SJCRH30 (cell line): Measurements from ENCODE around the gene KLHL7. TPM values are rescaled to one million over a fixed set of nuclear protein-coding genes. Genes with fewer than 3 reads are reported as not detected.
A peak's percentile ranks its signal among the peaks of the same experiment; 100 is the strongest.

Experiments used
- DNase-seq, 2 experiments: peaks; one replicate each; pipeline ENCODE4 v3.0.0-alpha.2; 2015 to 2020
- H3K27ac ChIP-seq: fragments of 250-450 bp; sonication (Bioruptor Pico); 2 replicates; pipeline ENCODE4 v1.5.1; 2020; ENCODE audit warnings: mild to moderate bottlenecking, moderate library complexity
- H3K27me3 ChIP-seq: fragments of 250-450 bp; sonication (Bioruptor Pico); 2 replicates; pipeline ENCODE4 v1.5.1; 2020; ENCODE audit warnings: mild to moderate bottlenecking, moderate library complexity
- H3K36me3 ChIP-seq: fragments of 250-450 bp; sonication (Bioruptor Pico); 2 replicates; pipeline ENCODE4 v1.5.1; 2020; ENCODE audit warnings: mild to moderate bottlenecking, moderate library complexity
- H3K4me1 ChIP-seq: fragments of 250-450 bp; sonication (Bioruptor Pico); 2 replicates; pipeline ENCODE4 v1.5.1; 2020; ENCODE audit warnings: mild to moderate bottlenecking, moderate library complexity
- H3K4me3 ChIP-seq: fragments of 250-450 bp; sonication (Bioruptor Pico); 2 replicates; pipeline ENCODE4 v1.5.1; 2020; ENCODE audit warnings: mild to moderate bottlenecking, moderate library complexity
- H3K9me3 ChIP-seq: fragments of 250-450 bp; sonication (Bioruptor Pico); replicated peaks from 2 replicates; pipeline ENCODE4 v1.5.1; 2020; ENCODE audit warnings: mild to moderate bottlenecking, moderate library complexity
- total RNA-seq: library from RNA; depleted of rRNA; stranded (reverse); fragments of >200 nt; shearing (Covaris generic); gene quantifications from 2 replicates; pipeline ENCODE4 v1.2.3, GENCODE V29; 2014

Gene KLHL7
- total RNA-seq, 1 experiment from 2014 or later = 38.6 TPM

DNA sequence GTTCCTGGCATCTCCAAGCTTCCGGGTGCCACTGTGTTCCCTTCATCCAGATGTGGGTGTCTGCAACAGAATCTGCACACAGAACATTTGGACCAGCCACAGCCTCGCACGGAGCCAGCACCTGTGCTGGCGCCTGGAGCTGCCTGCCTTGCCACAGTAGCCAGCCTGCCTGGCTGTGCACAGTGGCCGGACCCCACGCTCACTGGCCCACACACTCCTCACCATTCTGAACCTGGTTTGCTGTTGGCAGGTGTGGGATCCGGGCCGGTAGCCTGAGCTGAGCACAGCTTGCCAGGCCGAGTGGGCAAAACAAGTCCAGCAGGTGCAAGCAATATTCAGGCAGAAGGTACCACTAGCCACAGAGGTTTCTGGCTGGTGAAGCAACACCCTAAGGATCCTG lies 7.6 kb upstream of the KLHL7 start:
- Histone ChIP-seq H3K4me1 (peaks cover 2% of the 10 kb centered on the region; the same call in 1 of the 2 replicates), H3K9me3 (peaks cover 9% of the 10 kb centered on the region), H3K36me3 (no peaks in the 10 kb centered on the region), H3K27me3 (no peaks in the 10 kb centered on the region), H3K27ac (no peak overlapping the region), H3K4me3 (no peak overlapping the region)
- no peak for DNase-seq

DNA sequence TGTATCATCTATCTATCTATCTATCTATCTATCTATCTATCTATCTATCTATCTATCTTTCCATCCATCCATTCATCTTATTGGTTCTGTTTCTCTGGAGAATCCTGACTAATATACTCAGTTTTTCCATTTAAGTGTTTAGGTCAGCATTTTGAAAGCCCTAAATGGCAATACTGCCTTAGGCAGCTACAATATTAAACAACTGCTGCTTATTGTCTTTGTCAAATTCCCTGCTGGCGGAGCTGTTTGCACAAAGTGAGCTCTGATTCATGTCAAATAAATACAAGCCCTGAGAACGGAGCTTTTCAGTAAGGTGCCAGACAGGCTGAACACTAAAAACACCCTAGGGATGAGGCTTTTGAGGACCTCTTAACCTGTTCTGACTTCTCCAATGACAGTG lies 7.1 kb upstream of the KLHL7 start:
- no peak for DNase-seq
- no peaks in the 10 kb centered on the region; the same call in 1 of the 2 replicates for H3K4me1 ChIP-seq
- no peak overlapping the region for H3K27ac ChIP-seq
- no peak overlapping the region for H3K4me3 ChIP-seq
- H3K9me3 ChIP-seq = peaks cover 9% of the 10 kb centered on the region
- no peaks in the 10 kb centered on the region for H3K27me3 ChIP-seq
- no peaks in the 10 kb centered on the region for H3K36me3 ChIP-seq

DNA sequence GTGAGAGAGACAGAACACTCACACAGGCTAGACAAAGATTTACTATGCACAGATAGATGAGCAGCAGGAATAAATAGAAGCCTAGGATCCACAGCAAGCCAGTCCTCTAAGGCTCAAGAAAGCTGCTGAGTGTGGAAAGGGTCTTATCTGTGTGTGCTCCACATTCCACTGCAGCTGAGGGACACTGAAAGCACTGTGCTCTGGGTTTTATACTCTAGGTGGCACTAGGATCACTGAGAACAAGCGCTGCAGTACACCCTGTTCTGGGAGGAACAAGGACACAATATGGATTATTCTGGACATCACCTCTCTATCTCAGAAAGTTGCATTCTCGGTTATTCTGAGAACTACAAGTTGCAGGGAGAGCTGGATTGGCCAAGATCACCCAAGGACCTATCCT lies 4.9 kb upstream of the KLHL7 start:
- H3K27ac ChIP-seq = no peak overlapping the region
- H3K27me3 ChIP-seq = no peaks in the 10 kb centered on the region
- H3K36me3 ChIP-seq = no peaks in the 10 kb centered on the region
- peak in 1 of 2 experiments; percentile 22 for DNase-seq
- H3K9me3 ChIP-seq = peaks cover 2% of the 10 kb centered on the region; the same call in 1 of the 2 replicates
- H3K4me1 ChIP-seq = no peaks in the 10 kb centered on the region
- no peak overlapping the region for H3K4me3 ChIP-seq

DNA sequence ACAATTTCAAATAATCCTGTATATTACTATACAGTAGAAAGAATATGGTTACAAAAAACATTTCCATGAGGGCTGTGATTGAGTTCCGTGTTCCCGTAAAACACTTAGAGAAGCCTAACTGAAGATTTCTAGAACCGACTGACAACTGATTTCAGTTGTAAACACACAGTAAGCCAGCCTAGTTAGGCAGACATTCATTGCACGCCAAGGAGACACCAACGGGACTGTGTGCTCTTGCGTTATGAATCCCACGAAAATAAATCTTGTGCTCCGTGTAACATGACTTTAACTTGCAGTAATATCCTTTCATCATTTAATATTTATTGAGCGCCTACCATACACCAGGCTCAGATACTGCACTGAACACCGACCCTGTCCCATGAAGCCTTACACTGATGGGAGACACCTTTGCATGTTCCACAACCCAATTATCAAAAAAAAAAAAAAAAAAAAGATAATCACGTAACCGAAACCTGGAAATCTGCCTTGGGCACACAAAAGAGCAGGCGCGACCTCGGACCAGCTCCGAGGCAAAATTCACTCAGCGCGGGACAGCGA lies 420 bp upstream of the KLHL7 start:
- Histone ChIP-seq H3K9me3 (no peaks in the 10 kb centered on the region), H3K4me3 (peak overlapping the region; percentile 79), H3K4me1 (no peaks in the 10 kb centered on the region; the same call in 1 of the 2 replicates), H3K36me3 (no peaks in the 10 kb centered on the region), H3K27me3 (no peaks in the 10 kb centered on the region), H3K27ac (peak overlapping the region; percentile 57)
- no peak for DNase-seq

DNA sequence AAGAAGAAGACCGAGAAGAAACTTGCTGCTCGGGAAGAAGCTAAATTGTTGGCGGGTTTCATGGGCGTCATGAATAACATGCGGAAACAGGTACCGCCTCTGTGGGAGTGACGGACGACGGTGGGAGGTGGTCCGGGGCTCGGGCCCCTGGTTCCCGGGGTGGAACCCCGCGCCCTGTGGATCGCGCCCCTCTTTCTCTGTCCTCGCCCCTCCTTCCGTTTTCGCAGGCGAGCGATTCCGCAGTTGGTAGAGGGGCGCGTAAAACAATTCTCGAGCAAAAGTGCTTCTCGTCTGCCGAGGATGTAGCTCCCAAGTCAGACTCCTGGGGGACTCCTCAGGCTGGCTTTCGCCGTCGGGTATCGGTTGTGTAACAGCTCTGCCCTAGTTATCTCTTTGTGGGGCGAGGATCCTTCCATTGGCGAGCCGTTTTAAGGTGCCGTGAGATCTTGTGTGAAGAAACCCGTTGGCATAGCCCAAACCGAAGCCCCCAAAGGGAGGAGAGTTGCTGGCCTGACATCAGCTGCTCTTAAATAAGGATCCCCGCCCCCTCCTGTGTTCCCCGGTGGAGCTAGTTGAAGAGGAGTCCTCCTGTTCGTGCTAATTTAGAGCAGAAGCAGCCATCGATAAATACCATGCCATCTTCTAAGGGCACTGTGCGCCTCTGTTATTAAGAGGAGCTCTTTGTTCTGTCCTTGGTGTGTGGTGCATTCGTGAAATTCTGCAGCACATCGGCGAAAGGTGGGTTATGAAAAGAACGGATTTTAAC lies 655 bp downstream of the KLHL7 start:
- H3K4me3 ChIP-seq = peak overlapping the region; percentile 79
- peak; percentile 57 to 68 for DNase-seq
- H3K36me3 ChIP-seq = no peaks in the 10 kb centered on the region
- peak overlapping the region; percentile 57 for H3K27ac ChIP-seq
- H3K27me3 ChIP-seq = no peaks in the 10 kb centered on the region
- no peaks in the 10 kb centered on the region for H3K9me3 ChIP-seq
- no peaks in the 10 kb centered on the region; the same call in 1 of the 2 replicates for H3K4me1 ChIP-seq

DNA sequence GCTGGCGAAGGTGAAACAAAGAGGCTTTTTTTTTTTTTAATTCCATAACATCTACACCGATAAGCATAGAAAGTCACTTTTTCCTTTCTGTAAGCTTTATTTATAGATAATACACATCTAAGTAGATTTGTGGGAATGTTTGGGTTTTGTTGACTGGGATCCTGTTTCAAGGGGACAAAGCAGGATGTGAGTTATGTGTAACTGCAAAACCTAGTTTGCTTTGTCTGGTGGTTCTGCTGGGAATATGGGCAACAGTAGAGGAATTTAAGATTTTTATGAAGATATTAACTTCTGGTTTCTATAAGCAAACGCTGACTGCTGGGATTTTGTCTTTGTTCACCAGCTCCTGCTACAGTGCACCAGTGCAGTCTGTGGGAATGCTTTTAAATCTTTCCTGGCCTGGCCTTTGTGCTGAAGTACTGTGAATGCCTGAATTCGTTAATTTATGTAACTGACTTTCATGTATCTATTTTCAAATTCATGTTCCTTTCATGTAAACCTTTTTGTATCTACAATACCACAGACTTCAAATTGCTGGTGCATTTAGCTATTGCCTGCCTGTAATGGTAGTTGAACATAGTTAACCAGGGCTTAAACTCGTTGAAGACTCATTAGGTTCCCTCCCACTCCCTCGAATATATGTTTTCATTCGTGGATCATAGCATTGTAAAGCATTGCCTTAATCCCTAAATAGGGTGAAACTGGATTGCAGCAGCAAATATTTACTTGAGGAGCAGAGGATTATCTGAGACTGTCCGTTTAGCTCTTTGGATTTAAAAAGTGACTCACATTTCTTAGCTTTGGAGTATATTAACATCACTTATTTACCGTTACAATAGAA lies 1.5 kb downstream of the KLHL7 start:
- DNase-seq = peak in 1 of 2 experiments; percentile 17
- Histone ChIP-seq H3K4me1 (no peaks in the 10 kb centered on the region; the same call in 1 of the 2 replicates), H3K36me3 (no peaks in the 10 kb centered on the region), H3K27me3 (no peaks in the 10 kb centered on the region), H3K27ac (peak overlapping the region; percentile 57; the same call in 1 of the 2 replicates), H3K4me3 (peak overlapping the region; percentile 79), H3K9me3 (no peaks in the 10 kb centered on the region)

DNA sequence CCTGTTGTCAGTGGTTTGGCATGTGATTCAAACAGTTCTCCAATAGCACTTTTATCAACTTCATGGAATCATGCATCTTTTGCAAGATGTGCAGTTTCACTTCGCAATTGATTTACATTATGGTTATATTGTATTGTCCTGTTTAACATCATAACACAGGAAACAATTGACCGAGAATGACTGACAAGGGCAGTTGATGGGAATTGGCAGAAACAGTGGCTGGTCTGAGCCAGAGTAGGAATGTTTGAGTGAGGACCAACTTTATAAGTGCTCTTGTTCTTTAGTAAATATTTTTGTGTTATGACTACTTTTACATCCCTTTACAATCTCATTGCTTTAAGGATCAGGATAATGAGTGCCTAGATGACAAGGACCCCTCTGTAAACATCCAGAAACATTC lies 2.2 kb downstream of the KLHL7 start:
- peak overlapping the region; percentile 79 for H3K4me3 ChIP-seq

DNA sequence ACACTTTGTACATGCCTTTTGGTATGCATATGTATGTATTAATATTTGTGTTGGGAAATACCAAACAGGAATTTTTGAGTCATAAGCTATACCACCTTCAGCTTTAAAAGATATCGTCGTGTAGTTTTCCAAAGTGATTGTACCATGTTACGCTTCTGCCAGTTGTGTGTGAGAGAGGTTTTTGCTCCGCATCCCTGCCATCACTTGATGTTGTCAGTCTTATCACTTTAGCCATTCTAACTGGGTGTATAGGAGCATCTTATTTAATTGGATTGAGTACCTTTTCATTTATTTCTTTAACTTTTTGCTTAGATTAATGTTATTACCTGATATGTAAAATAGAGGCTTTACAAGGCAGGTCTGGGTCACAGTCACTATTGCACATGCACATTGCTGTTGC lies 3.4 kb downstream of the KLHL7 start:
- Histone ChIP-seq H3K9me3 (no peaks in the 10 kb centered on the region), H3K36me3 (no peaks in the 10 kb centered on the region), H3K27ac (no peak overlapping the region), H3K27me3 (no peaks in the 10 kb centered on the region), H3K4me1 (no peaks in the 10 kb centered on the region; the same call in 1 of the 2 replicates), H3K4me3 (no peak overlapping the region)
- DNase-seq = no peak

More for the DNA sequence above, 2.2 kb downstream of the KLHL7 start:
- no peaks in the 10 kb centered on the region; the same call in 1 of the 2 replicates for H3K4me1 ChIP-seq
- no peaks in the 10 kb centered on the region for H3K27me3 ChIP-seq
- no peaks in the 10 kb centered on the region for H3K36me3 ChIP-seq
- H3K27ac ChIP-seq = no peak overlapping the region
- no peaks in the 10 kb centered on the region for H3K9me3 ChIP-seq
- DNase-seq = peak in 1 of 2 experiments; percentile 27

DNA sequence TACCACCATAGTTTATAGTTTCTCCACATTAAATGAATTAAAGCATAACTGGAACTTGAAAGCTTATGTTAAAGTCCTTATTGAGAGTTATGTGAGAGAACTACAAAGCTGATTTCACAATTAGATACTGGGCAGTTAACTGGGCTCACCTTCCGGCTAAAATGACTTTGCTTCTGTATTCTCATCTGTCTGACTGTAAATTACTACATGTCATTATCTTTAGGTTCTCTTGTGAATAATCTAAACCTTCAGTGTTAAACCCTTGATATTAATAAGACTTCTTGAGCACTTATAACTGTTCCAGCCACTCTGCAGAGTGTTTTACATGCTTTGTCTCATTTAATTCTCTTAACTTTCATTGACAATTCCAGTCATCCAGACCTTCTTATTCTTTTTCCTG lies 3.9 kb downstream of the KLHL7 start:
- no peaks in the 10 kb centered on the region for H3K9me3 ChIP-seq
- H3K27ac ChIP-seq = no peak overlapping the region
- no peaks in the 10 kb centered on the region for H3K36me3 ChIP-seq
- H3K4me1 ChIP-seq = no peaks in the 10 kb centered on the region; the same call in 1 of the 2 replicates
- H3K27me3 ChIP-seq = no peaks in the 10 kb centered on the region
- no peak for DNase-seq
- no peak overlapping the region for H3K4me3 ChIP-seq

DNA sequence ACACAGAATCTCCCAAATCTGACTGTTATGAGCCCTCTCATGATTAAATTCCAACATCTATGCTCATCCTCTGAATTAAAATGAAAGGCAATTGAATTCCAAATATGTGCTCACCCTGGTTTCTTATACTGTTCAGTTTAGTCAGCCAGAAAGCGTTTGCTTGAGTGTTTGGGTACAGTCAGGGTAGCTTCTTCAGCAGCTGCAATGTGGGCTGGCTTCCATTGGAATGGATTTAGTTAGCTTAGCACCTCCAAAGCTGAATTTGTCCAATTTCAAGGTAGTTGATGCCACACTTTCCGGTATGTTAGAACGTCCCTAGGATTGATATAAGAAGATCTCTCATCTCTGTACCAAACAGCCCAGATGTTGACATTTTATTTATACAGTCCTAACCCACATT lies 9.3 kb downstream of the KLHL7 start:
- Histone ChIP-seq H3K9me3 (no peaks in the 10 kb centered on the region), H3K27ac (no peak overlapping the region), H3K27me3 (no peaks in the 10 kb centered on the region), H3K36me3 (0 out of 2 replicates have a peak, but pooled peaks cover 2% of the 10 kb centered on the region), H3K4me1 (no peaks in the 10 kb centered on the region), H3K4me3 (no peak overlapping the region)
- peak; percentile 15 to 28 for DNase-seq

DNA sequence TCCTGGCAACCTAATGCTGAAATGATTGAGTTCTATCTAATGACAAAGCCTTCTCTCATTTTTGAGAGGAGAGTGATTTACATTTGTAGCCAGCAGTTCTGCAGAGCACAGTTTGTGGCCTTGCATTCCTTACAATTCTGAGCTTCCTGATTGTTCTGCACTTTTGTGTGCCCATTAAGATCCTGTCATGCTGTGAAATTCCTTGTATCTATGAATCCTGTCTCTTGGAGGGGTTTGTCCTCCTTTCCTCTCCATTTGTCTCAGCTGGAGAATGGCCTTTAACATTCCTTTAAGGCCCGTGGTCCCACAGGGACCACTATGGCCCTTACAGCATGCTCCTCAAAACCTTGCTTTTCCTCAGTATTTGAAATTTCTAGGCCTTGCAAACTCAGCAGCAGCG lies 10.4 kb downstream of the KLHL7 start:
- 0 out of 2 replicates have a peak, but pooled peaks cover 2% of the 10 kb centered on the region for H3K36me3 ChIP-seq
- no peaks in the 10 kb centered on the region for H3K9me3 ChIP-seq
- no peak overlapping the region for H3K27ac ChIP-seq
- DNase-seq = no peak
- no peaks in the 10 kb centered on the region for H3K27me3 ChIP-seq
- H3K4me3 ChIP-seq = no peak overlapping the region
- H3K4me1 ChIP-seq = no peaks in the 10 kb centered on the region

DNA sequence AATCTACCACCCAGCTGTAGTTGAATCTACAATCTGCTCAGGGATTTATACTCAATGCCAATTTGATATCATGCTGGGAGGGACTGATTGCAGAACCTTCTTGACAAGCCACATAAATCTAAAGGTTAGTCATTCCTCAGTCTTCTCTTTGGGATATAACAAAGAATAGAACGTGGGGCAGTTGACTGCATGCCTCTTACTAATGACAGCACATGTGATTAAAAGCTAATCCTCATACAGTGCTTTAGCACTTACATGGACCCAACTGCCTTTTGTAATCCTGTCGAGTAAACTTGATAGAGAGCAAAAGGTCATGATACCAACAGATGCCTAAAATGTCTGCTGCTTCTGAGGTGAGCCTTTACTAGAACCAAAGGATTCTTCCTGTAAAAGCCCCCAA lies 12.3 kb downstream of the KLHL7 start:
- H3K9me3 ChIP-seq = no peaks in the 10 kb centered on the region
- no peak overlapping the region for H3K27ac ChIP-seq
- no peak overlapping the region for H3K4me3 ChIP-seq
- no peaks in the 10 kb centered on the region for H3K27me3 ChIP-seq
- 0 out of 2 replicates have a peak, but pooled peaks cover 2% of the 10 kb centered on the region for H3K36me3 ChIP-seq
- DNase-seq = no peak
- no peaks in the 10 kb centered on the region for H3K4me1 ChIP-seq

DNA sequence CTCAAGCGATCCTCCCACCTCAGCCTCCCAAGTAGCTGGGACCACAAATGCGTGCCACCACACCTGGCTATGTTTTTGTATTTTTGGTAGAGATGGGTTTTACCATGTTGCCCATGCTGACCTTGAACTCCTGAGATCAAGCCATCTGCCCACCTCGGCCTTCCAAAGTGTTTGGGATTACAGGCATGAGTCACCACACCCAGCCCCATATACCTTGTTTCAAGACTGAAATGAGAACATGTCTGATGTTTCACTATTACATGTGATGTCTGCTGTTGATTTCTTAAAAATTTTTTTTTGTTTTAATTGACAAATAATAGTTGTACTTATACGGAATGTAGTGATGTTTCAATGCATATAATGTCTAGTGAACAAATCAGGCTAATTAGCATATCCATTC lies 14.5 kb downstream of the KLHL7 start:
- no peaks in the 10 kb centered on the region for H3K4me1 ChIP-seq
- H3K27me3 ChIP-seq = no peaks in the 10 kb centered on the region
- DNase-seq = no peak
- no peak overlapping the region for H3K27ac ChIP-seq
- no peaks in the 10 kb centered on the region for H3K9me3 ChIP-seq
- H3K36me3 ChIP-seq = peaks cover 2% of the 10 kb centered on the region; the same call in 1 of the 2 replicates
- H3K4me3 ChIP-seq = no peak overlapping the region

DNA sequence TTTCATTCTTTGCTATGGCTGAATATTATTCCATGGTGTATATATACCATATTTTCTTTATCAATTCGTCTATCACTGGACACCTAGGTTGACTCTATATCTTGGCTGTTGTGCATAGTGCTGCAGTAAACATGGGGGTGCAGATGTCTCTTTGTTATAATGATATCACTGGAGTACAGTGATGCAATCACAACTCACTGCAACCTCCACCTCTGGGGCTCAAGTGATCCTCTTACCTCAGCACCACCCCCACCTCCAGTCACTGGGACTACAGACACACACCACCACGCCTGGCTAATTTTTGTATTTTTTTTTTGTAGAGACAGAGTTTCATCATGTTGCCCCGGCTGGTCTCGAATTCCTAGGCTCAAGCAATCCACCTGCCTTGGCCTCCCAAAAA lies 15.6 kb downstream of the KLHL7 start:
- DNase-seq = no peak
- Histone ChIP-seq H3K27me3 (no peaks in the 10 kb centered on the region), H3K9me3 (no peaks in the 10 kb centered on the region), H3K4me1 (no peaks in the 10 kb centered on the region), H3K4me3 (no peak overlapping the region), H3K36me3 (peaks cover 11% of the 10 kb centered on the region; the same call in 1 of the 2 replicates), H3K27ac (no peak overlapping the region)

DNA sequence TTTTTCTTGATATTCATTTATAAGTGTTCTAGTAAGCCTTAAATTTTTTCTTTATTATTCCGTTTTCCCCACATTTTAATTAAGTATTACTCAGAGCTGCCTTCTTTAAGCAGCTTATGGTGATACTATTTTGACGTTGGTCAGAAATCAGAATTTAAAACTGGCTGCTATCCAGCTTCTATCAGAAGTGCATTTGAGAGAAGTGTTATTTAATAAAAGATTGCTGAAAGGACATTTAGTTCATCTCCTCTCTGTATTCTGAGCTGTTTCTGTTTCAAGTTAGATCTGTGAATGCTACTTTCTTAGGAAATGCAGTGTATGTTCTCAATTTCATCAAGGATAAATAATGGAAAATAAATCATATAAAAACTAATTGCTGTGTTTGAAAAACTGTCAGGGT lies 17.4 kb downstream of the KLHL7 start:
- Histone ChIP-seq H3K27me3 (no peaks in the 10 kb centered on the region), H3K4me1 (no peaks in the 10 kb centered on the region), H3K4me3 (no peak overlapping the region)

More for the DNA sequence above, 17.4 kb downstream of the KLHL7 start:
- Histone ChIP-seq H3K9me3 (no peaks in the 10 kb centered on the region), H3K36me3 (peaks cover 11% of the 10 kb centered on the region; the same call in 1 of the 2 replicates), H3K27ac (no peak overlapping the region)
- no peak for DNase-seq
